ENCODE results near the gene MLXIP. TPM values are rescaled to one million over a fixed set of nuclear protein-coding genes. Genes with fewer than 3 reads are reported as not detected.

The MLXIP gene
- total and polyA plus RNA-seq, 2 of the 13 experiments (the other 11 are each of a cell fraction or from before 2014, with no cell fraction given): 5.3 to 6.7 TPM

DNA sequence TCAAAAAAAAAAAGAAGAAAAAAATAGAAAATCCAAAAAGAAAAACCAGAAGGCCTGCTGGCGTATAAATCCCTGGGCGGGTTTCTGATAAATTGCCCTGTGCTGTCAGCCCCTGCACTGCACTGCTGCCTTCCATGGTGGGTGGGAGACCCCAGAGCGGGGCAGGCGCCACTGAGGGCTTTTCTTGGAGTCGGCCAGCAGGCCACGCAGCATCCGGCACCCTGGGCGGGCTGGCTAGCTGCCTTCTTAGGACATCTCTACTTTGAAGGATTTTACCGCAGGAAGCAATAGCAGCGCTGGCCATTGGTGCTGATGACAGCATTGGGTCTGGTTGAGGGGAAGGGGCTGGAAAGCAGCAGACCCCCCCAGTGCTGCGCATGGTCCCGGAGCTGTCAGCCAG, 66.3 kb downstream of the MLXIP start:
- DNase-seq (ENCODE audit: low spot score): no peak
- intact Hi-C loops (cut with micrococcal nuclease; ENCODE audit: unreplicated experiment) (no loop called here), in situ Hi-C loops (cut with HindIII; ENCODE audit: extremely low pct_ligation_motif_present, low pct_unique_long_range_greater_than_20kb) (loop anchor here (5.0 kb wide), 1 partner anchor 52 kb away; no protein-coding TSS in a partner anchor)
- ChIA-PET CTCF (ENCODE audit: low intra/inter-chr PET ratio, low total read pairs) (no interaction called here), POLR2A (no interaction called here)
- H3K4me2 ChIP-seq (ENCODE audit: low read depth, low read length): no peak overlapping the region
- no peaks in the 10 kb centered on the region for H3K79me2 ChIP-seq (ENCODE audit: insufficient read depth, low read length)
- no peaks in the 10 kb centered on the region for H4K20me1 ChIP-seq (ENCODE audit: insufficient read depth, low read length)
- no peaks in the 10 kb centered on the region for H3K4me1 ChIP-seq (ENCODE audit: insufficient read depth, low read length)
- no peak overlapping the region for H3K27ac ChIP-seq (ENCODE audit: extremely low read length, insufficient read depth, low read length)
- ATAC-seq: no peak
- H3K9ac ChIP-seq (ENCODE audit: insufficient read depth, low read depth, low read length): no peak overlapping the region
- no peak overlapping the region for H3K4me3 ChIP-seq (replicated peaks in 1 of 3; ENCODE audit: insufficient read depth in 1 of 3, low read depth in 2 of 3, low read length in 3 of 3)
- H3K27me3 ChIP-seq (ENCODE audit: control insufficient read depth in 1 of 2, insufficient read depth in 2 of 2, low read length in 2 of 2): peaks cover 0 to 13% of the 10 kb centered on the region in 2 experiments; a peak in 1 of 5 replicates
- WGBS (ENCODE audit: low lambda C conversion rate): 100% methylated on average over 3 of the region's 12 CpGs
- FAIRE-seq: no peak
- BruUV-seq (replicated peaks): TSS peak; percentile 46
- H3K36me3 ChIP-seq (replicated peaks in 1 of 2; ENCODE audit: control insufficient read depth in 1 of 2, insufficient read depth in 2 of 2, low read length in 2 of 2): peaks cover 8 to 9% of the 10 kb centered on the region in 2 experiments; a peak in 2 of 5 replicates
- H2AFZ ChIP-seq (ENCODE audit: low read length): no peak overlapping the region
- TF ChIP-seq, protein P1, sequence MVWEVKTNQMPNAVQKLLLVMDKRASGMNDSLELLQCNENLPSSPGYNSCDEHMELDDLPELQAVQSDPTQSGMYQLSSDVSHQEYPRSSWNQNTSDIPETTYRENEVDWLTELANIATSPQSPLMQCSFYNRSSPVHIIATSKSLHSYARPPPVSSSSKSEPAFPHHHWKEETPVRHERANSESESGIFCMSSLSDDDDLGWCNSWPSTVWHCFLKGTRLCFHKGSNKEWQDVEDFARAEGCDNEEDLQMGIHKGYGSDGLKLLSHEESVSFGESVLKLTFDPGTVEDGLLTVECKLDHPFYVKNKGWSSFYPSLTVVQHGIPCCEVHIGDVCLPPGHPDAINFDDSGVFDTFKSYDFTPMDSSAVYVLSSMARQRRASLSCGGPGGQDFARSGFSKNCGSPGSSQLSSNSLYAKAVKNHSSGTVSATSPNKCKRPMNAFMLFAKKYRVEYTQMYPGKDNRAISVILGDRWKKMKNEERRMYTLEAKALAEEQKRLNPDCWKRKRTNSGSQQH (CRISPR knock-in tag; IDR thresholded peaks at IDR 0.05; ENCODE audit: low read depth): no peak
- no peak for TF ChIP-seq GATA4 (IDR thresholded peaks at IDR 0.05; ENCODE audit: borderline replicate concordance, low read depth)
- H3K9me3 ChIP-seq (ENCODE audit: low read length): no peaks in the 10 kb centered on the region

DNA sequence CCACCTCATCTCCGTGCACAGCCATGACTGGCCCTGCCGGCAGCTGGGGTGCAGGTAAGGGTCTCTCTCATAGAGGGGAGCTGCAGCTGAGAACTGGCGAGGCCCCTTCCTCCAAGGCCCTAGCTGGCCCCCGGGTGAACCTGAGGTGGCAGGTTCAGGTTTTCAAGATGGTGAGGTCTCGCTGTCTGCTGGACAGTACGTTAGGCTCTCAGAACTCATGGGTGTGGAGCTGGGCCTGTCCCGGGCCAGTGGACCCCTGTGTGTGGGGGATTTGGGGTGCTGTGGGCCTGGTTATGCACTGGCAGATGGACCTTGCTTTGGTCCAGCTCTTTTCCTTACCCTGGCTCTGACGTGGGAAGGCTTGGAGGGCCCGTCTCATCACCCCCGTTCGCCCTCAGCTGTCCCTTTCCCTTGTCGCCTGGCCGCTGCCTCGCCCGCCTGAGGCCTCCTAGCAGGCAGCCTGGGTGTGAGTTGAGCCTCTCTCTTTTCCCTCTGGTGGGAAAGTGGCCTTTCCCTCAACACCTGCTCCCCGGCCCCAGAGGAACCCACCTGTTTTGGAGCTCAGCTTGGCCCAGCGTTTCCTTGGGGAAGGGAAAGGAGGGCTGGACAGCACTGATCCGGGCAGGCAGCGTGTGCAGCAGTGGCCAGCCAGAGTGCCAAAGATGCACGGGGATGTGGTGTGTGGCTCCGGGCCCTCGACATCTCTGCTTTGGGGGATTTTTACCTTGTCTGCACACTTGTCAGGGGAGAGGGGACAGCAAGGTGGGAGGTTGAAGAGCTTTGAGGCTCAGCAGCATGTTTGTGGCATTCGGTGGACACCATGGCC, 67.2 kb downstream of the MLXIP start:
- Histone ChIP-seq H3K9me3 (ENCODE audit: low read length) (no peaks in the 10 kb centered on the region), H3K27ac (ENCODE audit: extremely low read length, insufficient read depth, low read length) (no peak overlapping the region), H3K4me2 (ENCODE audit: low read depth, low read length) (no peak overlapping the region), H3K36me3 (replicated peaks in 1 of 2; ENCODE audit: control insufficient read depth in 1 of 2, insufficient read depth in 2 of 2, low read length in 2 of 2) (peaks cover 8 to 9% of the 10 kb centered on the region in 2 experiments; a peak in 2 of 5 replicates), H3K79me2 (ENCODE audit: insufficient read depth, low read length) (no peaks in the 10 kb centered on the region), H2AFZ (ENCODE audit: low read length) (no peak overlapping the region), H3K4me3 (replicated peaks in 1 of 3; ENCODE audit: insufficient read depth in 1 of 3, low read depth in 2 of 3, low read length in 3 of 3) (no peak overlapping the region), H4K20me1 (ENCODE audit: insufficient read depth, low read length) (no peaks in the 10 kb centered on the region), H3K4me1 (ENCODE audit: insufficient read depth, low read length) (no peaks in the 10 kb centered on the region), H3K9ac (ENCODE audit: insufficient read depth, low read depth, low read length) (no peak overlapping the region), H3K27me3 (ENCODE audit: control insufficient read depth in 1 of 2, insufficient read depth in 2 of 2, low read length in 2 of 2) (peaks cover 0 to 16% of the 10 kb centered on the region in 2 experiments; a peak in 1 of 5 replicates)
- POLR2A ChIA-PET: no interaction called here
- FAIRE-seq (no peak), DNase-seq (ENCODE audit: low spot score) (no peak), ATAC-seq (no peak)
- intact Hi-C loops (cut with micrococcal nuclease; ENCODE audit: unreplicated experiment): no loop called here
- WGBS (ENCODE audit: low lambda C conversion rate): 82% methylated on average over 16 of the region's 23 CpGs
- in situ Hi-C loops (cut with HindIII; ENCODE audit: extremely low pct_ligation_motif_present, low pct_unique_long_range_greater_than_20kb): no loop called here
- no TSS peak for BruUV-seq (replicated peaks)
- CTCF ChIA-PET (ENCODE audit: low intra/inter-chr PET ratio, low total read pairs): no interaction called here
- TF ChIP-seq TP53 (CRISPR knock-in tag; conservative IDR thresholded peaks at IDR 0.05) (no peak), KDM2A (CRISPR knock-in tag; IDR thresholded peaks at IDR 0.05; ENCODE audit: borderline replicate concordance, low read depth) (peak; percentile 52; the same call in 1 of the 2 replicates), HOXA3 (CRISPR knock-in tag; IDR thresholded peaks at IDR 0.05) (no peak), ZC3H13 (CRISPR knock-in tag; IDR thresholded peaks at IDR 0.05) (0 out of 2 replicates have a peak, but pooled peaks have one; percentile 26)
- TF ChIP-seq, protein P2, sequence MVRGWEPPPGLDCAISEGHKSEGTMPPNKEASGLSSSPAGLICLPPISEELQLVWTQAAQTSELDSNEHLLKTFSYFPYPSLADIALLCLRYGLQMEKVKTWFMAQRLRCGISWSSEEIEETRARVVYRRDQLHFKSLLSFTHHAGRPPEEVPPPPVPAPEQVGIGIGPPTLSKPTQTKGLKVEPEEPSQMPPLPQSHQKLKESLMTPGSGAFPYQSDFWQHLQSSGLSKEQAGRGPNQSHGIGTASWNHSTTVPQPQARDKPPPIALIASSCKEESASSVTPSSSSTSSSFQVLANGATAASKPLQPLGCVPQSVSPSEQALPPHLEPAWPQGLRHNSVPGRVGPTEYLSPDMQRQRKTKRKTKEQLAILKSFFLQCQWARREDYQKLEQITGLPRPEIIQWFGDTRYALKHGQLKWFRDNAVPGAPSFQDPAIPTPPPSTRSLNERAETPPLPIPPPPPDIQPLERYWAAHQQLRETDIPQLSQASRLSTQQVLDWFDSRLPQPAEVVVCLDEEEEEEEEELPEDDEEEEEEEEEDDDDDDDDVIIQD (CRISPR knock-in tag; IDR thresholded peaks at IDR 0.05; ENCODE audit: low read depth): no peak
